ENCODE results near the gene RGL4.

DNA sequence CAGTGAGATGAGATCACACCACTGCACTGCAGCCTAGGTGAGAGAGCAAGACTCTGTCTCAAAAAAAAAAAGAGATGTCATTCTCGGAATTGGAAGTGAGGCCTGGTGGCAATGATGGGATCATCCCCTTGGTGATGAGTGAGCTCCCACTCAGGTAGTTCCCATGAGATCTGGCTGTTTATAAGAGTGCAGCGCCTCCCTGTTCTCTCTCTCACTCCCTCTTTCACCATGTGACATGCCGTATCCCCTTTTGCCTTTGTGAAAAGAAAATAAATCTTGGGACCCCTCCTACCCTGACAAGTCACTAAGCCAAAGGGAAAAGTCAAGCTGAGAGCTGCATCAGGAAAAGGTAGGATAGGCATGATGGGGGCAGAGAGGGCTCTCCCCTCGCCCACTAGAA, 31.3 kb downstream of the RGL4 start:
- TF ChIP-seq POLR2A (IDR thresholded peaks at IDR 0.05) (no peak), CTCF (IDR thresholded peaks at IDR 0.05) (no peak)

Measured in ovary (tissue), 3 donors.